HG02642 (cell line): ENCODE data around the gene PIGZ.

Experiments used
- ATAC-seq: cut with Tn5 transposase; IDR thresholded peaks from one replicate; pipeline ENCODE4 v1.9.1; 2021; ENCODE audit warnings: mild to moderate bottlenecking; ENCODE audit not compliant: unreplicated experiment, poor library complexity

Gene PIGZ

GRCh38 chr3:197002701-197003454, 34.2 kb upstream of the PIGZ start:
- ATAC-seq: peak; percentile 74

GRCh38 chr3:197001972-197002700, 33.5 kb upstream of the PIGZ start:
- ATAC-seq: no peak

- ATAC-seq: no peak
These were observed 32.7 kb upstream of the PIGZ start for GRCh38 chr3:197001106-197001971.

- no peak for ATAC-seq
These were observed 31.6 kb upstream of the PIGZ start for GRCh38 chr3:197000211-197000610.

GRCh38 chr3:196998966-196999760, 30.5 kb upstream of the PIGZ start:
- no peak for ATAC-seq

- no peak for ATAC-seq
These were observed 28.7 kb upstream of the PIGZ start for GRCh38 chr3:196997311-196997710.

- no peak for ATAC-seq
These were observed 28.0 kb upstream of the PIGZ start for GRCh38 chr3:196996454-196997265.

- ATAC-seq: no peak
These were observed 27.2 kb upstream of the PIGZ start for GRCh38 chr3:196995646-196996355.

GRCh38 chr3:196995027-196995426, 26.4 kb upstream of the PIGZ start:
- no peak for ATAC-seq

GRCh38 chr3:196994056-196994455, 25.4 kb upstream of the PIGZ start:
- ATAC-seq: no peak

GRCh38 chr3:196992461-196993065, 23.9 kb upstream of the PIGZ start:
- ATAC-seq: no peak

GRCh38 chr3:196991581-196992460, 23.2 kb upstream of the PIGZ start:
- no peak for ATAC-seq

GRCh38 chr3:196990601-196991007, 22.0 kb upstream of the PIGZ start:
- no peak for ATAC-seq

- ATAC-seq: no peak
These were observed 21.2 kb upstream of the PIGZ start for GRCh38 chr3:196989721-196990262.

GRCh38 chr3:196988241-196989029, 19.8 kb upstream of the PIGZ start:
- ATAC-seq: no peak

- ATAC-seq: no peak
These were observed 18.4 kb upstream of the PIGZ start for GRCh38 chr3:196987022-196987421.
